Brain microvascular endothelial cell (primary cell): Measurements from ENCODE around the gene SEMA3E.

Source experiments
- DNase-seq: peaks from one replicate; pipeline ENCODE4 v3.0.0-alpha.2; 2020
- H3K27ac ChIP-seq: fragments of 250-450 bp; sonication (Bioruptor Pico); 2 replicates; pipeline ENCODE4 v1.5.1; 2020; ENCODE audit warnings: mild to moderate bottlenecking, moderate library complexity
- H3K27me3 ChIP-seq: fragments of 250-450 bp; sonication (Bioruptor Pico); replicated peaks from 2 replicates; pipeline ENCODE4 v1.5.1; 2020; ENCODE audit warnings: mild to moderate bottlenecking
- H3K36me3 ChIP-seq: fragments of 250-450 bp; sonication (Bioruptor Pico); replicated peaks from 2 replicates; pipeline ENCODE4 v1.5.1; 2020; ENCODE audit warnings: mild to moderate bottlenecking
- H3K4me3 ChIP-seq: 2 replicates; pipeline ENCODE4 v1.5.1; 2011; ENCODE audit warnings: low read depth, mild to moderate bottlenecking, control low read depth, low read length, moderate library complexity
- CTCF ChIP-seq: IDR thresholded peaks from 2 replicates; pipeline ENCODE4 v1.5.1; 2011; ENCODE audit warnings: low read depth, mild to moderate bottlenecking, moderate library complexity, low read length, control low read depth, inconsistent platforms; ENCODE audit errors: missing control alignments
- in situ Hi-C: cut with HindIII; loops from 2 replicates; pipeline ENCODE4 v1.10.0; 2017; ENCODE audit warnings: low sequenced_read_pairs, low pct_ligation_motif_present

The SEMA3E gene

DNA sequence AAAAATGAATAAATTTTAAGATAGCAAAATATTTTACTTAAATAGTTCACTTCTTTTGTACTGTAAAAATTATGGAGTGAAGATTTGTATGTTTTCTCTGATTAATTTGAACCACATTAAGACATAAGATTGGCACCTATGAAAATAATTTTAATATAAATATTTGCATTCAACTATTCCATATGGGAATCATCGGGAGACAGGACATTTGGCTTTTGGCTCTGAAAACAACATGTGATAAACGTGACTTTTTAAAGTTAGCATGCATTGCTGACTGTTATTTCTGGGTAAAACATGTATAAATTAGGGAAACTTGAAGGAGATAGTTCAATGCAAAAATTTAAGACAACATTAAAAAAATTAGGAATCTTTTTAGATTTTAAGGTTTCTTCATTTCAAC, 117.2 kb downstream of the SEMA3E start:
- no peak overlapping the region for H3K4me3 ChIP-seq
- H3K36me3 ChIP-seq = no peaks in the 10 kb centered on the region
- no peak for DNase-seq
- in situ Hi-C loops = no loop called here
- H3K27ac ChIP-seq = no peak overlapping the region
- TF ChIP-seq CTCF = no peak
- H3K27me3 ChIP-seq = no peaks in the 10 kb centered on the region

DNA sequence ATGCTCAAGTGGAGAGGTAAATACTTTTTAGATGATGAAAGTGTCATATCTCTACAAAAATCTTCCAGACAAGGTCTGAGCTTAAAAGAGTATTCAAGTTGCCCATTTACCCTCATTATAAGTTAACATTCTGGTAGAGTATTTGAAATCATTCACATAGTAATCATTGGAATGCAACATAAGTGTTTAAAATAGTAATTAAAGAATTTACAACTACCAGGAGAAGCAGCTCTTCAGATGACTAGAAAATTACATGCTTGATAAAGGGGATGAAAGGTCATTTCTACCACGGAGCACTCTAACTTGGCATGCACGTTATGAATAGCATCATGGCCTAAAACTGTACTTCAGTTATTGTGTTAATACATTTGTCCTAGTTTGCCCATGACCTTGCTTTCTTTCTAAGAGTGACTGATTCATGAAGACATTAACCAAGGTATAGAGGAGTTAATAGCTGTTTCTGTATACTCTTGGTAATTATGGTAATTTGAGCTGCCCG, 120.0 kb downstream of the SEMA3E start:
- Histone ChIP-seq H3K4me3 (no peak overlapping the region), H3K36me3 (no peaks in the 10 kb centered on the region), H3K27me3 (no peaks in the 10 kb centered on the region), H3K27ac (no peak overlapping the region)
- in situ Hi-C loops = no loop called here
- no peak for TF ChIP-seq CTCF
- no peak for DNase-seq

- DNase-seq = no peak
- in situ Hi-C loops = no loop called here
- no peaks in the 10 kb centered on the region for H3K36me3 ChIP-seq
- no peaks in the 10 kb centered on the region for H3K27me3 ChIP-seq
- TF ChIP-seq CTCF = no peak
- no peak overlapping the region for H3K27ac ChIP-seq
- no peak overlapping the region for H3K4me3 ChIP-seq
Measured at GRCh38 chr7:83524277-83525075, 124.5 kb downstream of the SEMA3E start.

DNA sequence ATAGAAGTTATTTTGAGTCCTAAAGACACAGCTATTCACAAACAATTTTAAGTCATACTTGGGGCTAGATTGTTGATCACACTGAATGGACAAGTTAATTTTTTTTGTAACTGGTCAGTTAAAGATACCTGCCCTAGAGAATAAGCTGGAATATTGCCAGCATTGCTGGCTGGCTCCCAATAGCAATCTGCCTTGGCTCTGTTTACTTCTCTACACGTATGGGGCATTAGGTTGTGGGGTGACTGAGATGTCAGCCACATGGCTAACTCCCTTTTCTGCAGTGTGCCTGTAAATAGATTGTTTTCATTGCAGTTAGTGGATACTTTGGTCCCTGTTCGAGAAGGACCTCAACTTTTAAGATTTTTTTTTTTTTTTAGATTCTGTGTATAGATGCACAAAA, 128.2 kb downstream of the SEMA3E start:
- H3K27ac ChIP-seq = no peak overlapping the region
- H3K36me3 ChIP-seq = no peaks in the 10 kb centered on the region
- no peaks in the 10 kb centered on the region for H3K27me3 ChIP-seq
- H3K4me3 ChIP-seq = no peak overlapping the region
- TF ChIP-seq CTCF = no peak
- in situ Hi-C loops = no loop called here
- no peak for DNase-seq

GRCh38 chr7:83519240-83519639, 129.7 kb downstream of the SEMA3E start:
- no peaks in the 10 kb centered on the region for H3K36me3 ChIP-seq
- TF ChIP-seq CTCF = no peak
- no peak overlapping the region for H3K27ac ChIP-seq
- DNase-seq = no peak
- no peaks in the 10 kb centered on the region for H3K27me3 ChIP-seq
- in situ Hi-C loops = no loop called here
- H3K4me3 ChIP-seq = no peak overlapping the region
